Keratinocyte (primary cell): Measurements from ENCODE around the gene UCMA.

Experiments used
- EZH2 ChIP-seq: IDR thresholded peaks from one replicate; pipeline ENCODE4 v1.6.1; 2012; ENCODE audit warnings: inconsistent platforms, mild to moderate bottlenecking, low read length, moderate library complexity
- TF ChIP-seq, protein P1 (sequence below), 3 experiments: IDR thresholded peaks in 1 of 3; conservative IDR thresholded peaks in 1 of 3; optimal IDR thresholded peaks in 1 of 3; 2 replicates in 2 of 3; 3 replicates in 1 of 3; pipeline versions ENCODE3 to v1.5.1; 2011; ENCODE audit warnings: low read length in 3 of 3, mild to moderate bottlenecking in 3 of 3, moderate library complexity in 2 of 3, control low read depth in 1 of 3, inconsistent platforms in 1 of 3; ENCODE audit not compliant: insufficient read depth in 2 of 3; ENCODE audit errors: extremely low read depth in 1 of 3

DNA sequence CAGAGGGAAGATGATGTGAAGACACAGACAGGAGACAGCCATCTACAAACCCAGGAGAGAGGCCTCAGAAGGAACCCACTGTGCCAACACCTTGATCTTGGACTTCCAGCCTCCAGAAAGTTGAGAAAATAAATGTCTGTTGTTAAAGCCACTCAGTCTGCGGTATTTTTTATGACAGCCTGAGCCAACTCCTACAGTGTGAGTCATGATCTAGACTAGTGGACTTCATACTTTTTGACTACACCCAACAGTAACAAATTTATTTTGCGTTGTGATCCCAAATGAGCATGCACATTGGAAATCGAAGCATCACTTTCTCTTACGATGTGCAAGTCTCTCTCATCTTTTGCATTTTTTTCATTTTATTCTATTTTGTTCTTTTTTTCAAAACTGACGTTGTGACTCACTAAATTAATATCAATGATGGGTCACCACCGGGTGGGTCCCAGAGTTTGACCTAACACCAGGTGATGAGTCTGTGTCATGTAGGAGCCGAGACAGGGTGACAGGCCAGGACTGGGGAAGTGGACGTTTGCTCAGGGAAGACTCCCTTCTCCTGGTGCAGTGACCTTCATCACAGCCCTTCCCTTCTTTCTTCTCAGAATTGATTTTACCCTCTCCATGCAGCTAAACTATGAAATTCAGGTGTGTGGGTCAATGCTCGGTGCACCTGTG lies 36.8 kb upstream of the UCMA start:
- TF ChIP-seq, protein P1, sequence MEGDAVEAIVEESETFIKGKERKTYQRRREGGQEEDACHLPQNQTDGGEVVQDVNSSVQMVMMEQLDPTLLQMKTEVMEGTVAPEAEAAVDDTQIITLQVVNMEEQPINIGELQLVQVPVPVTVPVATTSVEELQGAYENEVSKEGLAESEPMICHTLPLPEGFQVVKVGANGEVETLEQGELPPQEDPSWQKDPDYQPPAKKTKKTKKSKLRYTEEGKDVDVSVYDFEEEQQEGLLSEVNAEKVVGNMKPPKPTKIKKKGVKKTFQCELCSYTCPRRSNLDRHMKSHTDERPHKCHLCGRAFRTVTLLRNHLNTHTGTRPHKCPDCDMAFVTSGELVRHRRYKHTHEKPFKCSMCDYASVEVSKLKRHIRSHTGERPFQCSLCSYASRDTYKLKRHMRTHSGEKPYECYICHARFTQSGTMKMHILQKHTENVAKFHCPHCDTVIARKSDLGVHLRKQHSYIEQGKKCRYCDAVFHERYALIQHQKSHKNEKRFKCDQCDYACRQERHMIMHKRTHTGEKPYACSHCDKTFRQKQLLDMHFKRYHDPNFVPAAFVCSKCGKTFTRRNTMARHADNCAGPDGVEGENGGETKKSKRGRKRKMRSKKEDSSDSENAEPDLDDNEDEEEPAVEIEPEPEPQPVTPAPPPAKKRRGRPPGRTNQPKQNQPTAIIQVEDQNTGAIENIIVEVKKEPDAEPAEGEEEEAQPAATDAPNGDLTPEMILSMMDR (optimal IDR thresholded peaks at IDR 0.05 in 1 of 3, IDR thresholded peaks at IDR 0.05 in 1 of 3, conservative IDR thresholded peaks at IDR 0.05 in 1 of 3; ENCODE audit: extremely low read depth in 1 of 3, insufficient read depth in 2 of 3, low read length in 3 of 3): no peak
- TF ChIP-seq EZH2: no peak
